ENCODE measurements around the gene PSMB7. TPM values are rescaled to one million over a fixed set of nuclear protein-coding genes. Genes with fewer than 3 reads are reported as not detected.

PSMB7 gene
- total and polyA plus RNA-seq, 2 donors (not counting 1 experiment from before 2014, with no cell fraction given): 69.5 to 73.1 TPM

DNA sequence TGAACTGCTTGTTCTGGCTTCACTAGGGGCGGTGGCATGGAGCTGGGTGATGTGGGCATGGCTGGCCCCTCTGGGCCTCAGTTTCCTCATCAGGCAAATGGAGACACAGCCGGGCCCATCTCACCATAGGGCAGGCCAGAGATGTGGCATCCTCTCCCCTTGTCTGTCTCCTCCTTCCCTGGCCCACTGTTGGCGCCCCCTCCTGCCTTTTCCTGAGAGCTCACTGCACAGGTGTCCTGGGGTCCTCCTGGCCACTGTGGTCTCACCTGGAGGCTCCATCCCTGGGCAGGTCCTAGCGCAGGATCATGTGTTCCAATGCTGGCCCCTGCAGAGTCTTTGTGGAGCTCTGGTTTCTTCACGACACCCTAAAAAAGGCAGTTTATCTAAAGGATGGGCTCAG, 104.0 kb downstream of the PSMB7 start:
- H3K4me2 ChIP-seq (replicated peaks; ENCODE audit: low read depth, low read length, poor library complexity, severe bottlenecking): no peak overlapping the region
- intact Hi-C loops (cut with micrococcal nuclease): no loop called here
- H3K27ac ChIP-seq (ENCODE audit: low read length in 2 of 2): no peak overlapping the region
- TF ChIP-seq, protein P1, sequence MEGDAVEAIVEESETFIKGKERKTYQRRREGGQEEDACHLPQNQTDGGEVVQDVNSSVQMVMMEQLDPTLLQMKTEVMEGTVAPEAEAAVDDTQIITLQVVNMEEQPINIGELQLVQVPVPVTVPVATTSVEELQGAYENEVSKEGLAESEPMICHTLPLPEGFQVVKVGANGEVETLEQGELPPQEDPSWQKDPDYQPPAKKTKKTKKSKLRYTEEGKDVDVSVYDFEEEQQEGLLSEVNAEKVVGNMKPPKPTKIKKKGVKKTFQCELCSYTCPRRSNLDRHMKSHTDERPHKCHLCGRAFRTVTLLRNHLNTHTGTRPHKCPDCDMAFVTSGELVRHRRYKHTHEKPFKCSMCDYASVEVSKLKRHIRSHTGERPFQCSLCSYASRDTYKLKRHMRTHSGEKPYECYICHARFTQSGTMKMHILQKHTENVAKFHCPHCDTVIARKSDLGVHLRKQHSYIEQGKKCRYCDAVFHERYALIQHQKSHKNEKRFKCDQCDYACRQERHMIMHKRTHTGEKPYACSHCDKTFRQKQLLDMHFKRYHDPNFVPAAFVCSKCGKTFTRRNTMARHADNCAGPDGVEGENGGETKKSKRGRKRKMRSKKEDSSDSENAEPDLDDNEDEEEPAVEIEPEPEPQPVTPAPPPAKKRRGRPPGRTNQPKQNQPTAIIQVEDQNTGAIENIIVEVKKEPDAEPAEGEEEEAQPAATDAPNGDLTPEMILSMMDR (IDR thresholded peaks at IDR 0.05): no peak
- TF ChIP-seq EZH2 (IDR thresholded peaks at IDR 0.05; ENCODE audit: borderline replicate concordance, insufficient read depth, low read depth, low read length, poor library complexity, severe bottlenecking): no peak
- H2AFZ ChIP-seq (ENCODE audit: insufficient read depth, low read depth, low read length, poor library complexity, severe bottlenecking): no peak overlapping the region
- DNase-seq: no peak
- 100% methylated on average over 3 of the region's 5 CpGs for WGBS (ENCODE audit: insufficient coverage)
- H3K27me3 ChIP-seq (replicated peaks in 1 of 4; ENCODE audit: control extremely low read depth in 1 of 4, control insufficient read depth in 3 of 4, insufficient read depth in 4 of 4, low read length in 3 of 4): no peaks in the 10 kb centered on the region
- no peaks in the 10 kb centered on the region for H3K9me3 ChIP-seq (ENCODE audit: control extremely low read depth in 1 of 3, control insufficient read depth in 2 of 3, insufficient read depth in 1 of 3, low read length in 2 of 3)
- Mint-ChIP-seq H3K27ac (no peak overlapping the region), H3K27me3 (no peaks in the 10 kb centered on the region), H3K4me1 (peaks cover 8% of the 10 kb centered on the region), H3K9me3 (ENCODE audit: insufficient read depth) (no peaks in the 10 kb centered on the region), H3K4me3 (no peak overlapping the region)
- H4K20me1 ChIP-seq (ENCODE audit: control insufficient read depth, insufficient read depth, low read length, poor library complexity, severe bottlenecking): peaks cover 4% of the 10 kb centered on the region
- peaks cover 1 to 67% of the 10 kb centered on the region in 2 experiments for H3K36me3 ChIP-seq (replicated peaks in 1 of 2; ENCODE audit: control extremely low read depth in 1 of 2, control insufficient read depth in 1 of 2, extremely low read depth in 1 of 2, insufficient read depth in 2 of 2, low read length in 1 of 2)
- no peak for ATAC-seq (ENCODE audit: low read depth)
- H3K9ac ChIP-seq (ENCODE audit: low read length): no peak overlapping the region
- peaks cover 11% of the 10 kb centered on the region for H3K79me2 ChIP-seq (ENCODE audit: control insufficient read depth, insufficient read depth, low read length)
- POLR2A ChIA-PET: interaction anchor here (1.0 kb wide), 1 partner anchor 184 kb away, joined by 3 read pairs; no protein-coding TSS in a partner anchor
- H3K4me1 ChIP-seq (ENCODE audit: control insufficient read depth in 2 of 2, insufficient read depth in 2 of 2, low read length in 2 of 2): peaks cover 0 to 5% of the 10 kb centered on the region in 2 donors
- CTCF ChIA-PET: interaction anchor here (0.8 to 2.4 kb wide), 4 partner anchors 46 to 188 kb away, joined by 3 to 14 read pairs (median 3); no protein-coding TSS in a partner anchor
- H3K4me3 ChIP-seq (ENCODE audit: control extremely low read depth in 1 of 5, extremely low read depth in 1 of 5, insufficient read depth in 1 of 5, low read depth in 2 of 5, low read length in 4 of 5): no peak overlapping the region

DNA sequence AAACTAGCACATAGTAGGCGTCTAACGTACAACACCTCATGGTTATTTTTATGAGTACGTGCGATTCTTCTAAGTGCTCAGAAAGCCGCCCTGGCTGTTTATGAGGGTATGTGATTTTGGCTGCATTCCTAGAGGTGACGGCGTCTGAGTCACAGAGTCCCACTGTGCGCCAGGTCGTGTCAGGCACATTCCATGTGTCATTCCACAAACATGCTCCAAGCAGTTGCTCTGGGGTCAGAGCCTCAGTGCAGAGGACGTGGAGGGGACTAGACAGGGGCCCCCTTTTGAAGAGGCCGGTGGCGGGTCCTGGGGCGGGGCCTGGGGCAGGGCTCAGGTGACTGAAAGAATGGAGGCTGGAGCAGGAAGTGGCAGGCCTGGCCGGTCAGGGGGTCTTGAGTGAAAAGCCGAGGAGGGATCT, 105.6 kb downstream of the PSMB7 start:
- POLR2A ChIA-PET: interaction anchor here (0.6 kb wide), 1 partner anchor 242 kb away, joined by 3 read pairs; no protein-coding TSS in a partner anchor
- intact Hi-C loops (cut with micrococcal nuclease): no loop called here
- Mint-ChIP-seq H3K4me1 (peaks cover 8% of the 10 kb centered on the region), H3K4me3 (no peak overlapping the region), H3K27me3 (no peaks in the 10 kb centered on the region), H3K27ac (no peak overlapping the region), H3K9me3 (ENCODE audit: insufficient read depth) (no peaks in the 10 kb centered on the region)
- no peak for ATAC-seq (ENCODE audit: low read depth)
- no peak overlapping the region for H2AFZ ChIP-seq (ENCODE audit: insufficient read depth, low read depth, low read length, poor library complexity, severe bottlenecking)
- no peak for DNase-seq
- peaks cover 2 to 58% of the 10 kb centered on the region in 2 experiments for H3K36me3 ChIP-seq (replicated peaks in 1 of 2; ENCODE audit: control extremely low read depth in 1 of 2, control insufficient read depth in 1 of 2, extremely low read depth in 1 of 2, insufficient read depth in 2 of 2, low read length in 1 of 2)
- H3K4me2 ChIP-seq (replicated peaks; ENCODE audit: low read depth, low read length, poor library complexity, severe bottlenecking): no peak overlapping the region
- CTCF ChIA-PET: interaction anchor here (1.0 to 1.3 kb wide), 2 partner anchors 182 to 183 kb away, joined by 3 to 4 read pairs; no protein-coding TSS in a partner anchor
- H3K79me2 ChIP-seq (ENCODE audit: control insufficient read depth, insufficient read depth, low read length): peaks cover 20% of the 10 kb centered on the region
- H3K27me3 ChIP-seq (replicated peaks in 1 of 4; ENCODE audit: control extremely low read depth in 1 of 4, control insufficient read depth in 3 of 4, insufficient read depth in 4 of 4, low read length in 3 of 4): no peaks in the 10 kb centered on the region
- H4K20me1 ChIP-seq (ENCODE audit: control insufficient read depth, insufficient read depth, low read length, poor library complexity, severe bottlenecking): peaks cover 4% of the 10 kb centered on the region
- H3K4me3 ChIP-seq (ENCODE audit: control extremely low read depth in 1 of 5, extremely low read depth in 1 of 5, insufficient read depth in 1 of 5, low read depth in 2 of 5, low read length in 4 of 5): no peak overlapping the region
- WGBS (ENCODE audit: insufficient coverage): 97% methylated on average over 14 of the region's 15 CpGs
- TF ChIP-seq, protein P1 (IDR thresholded peaks at IDR 0.05): no peak
- no peak for TF ChIP-seq EZH2 (IDR thresholded peaks at IDR 0.05; ENCODE audit: borderline replicate concordance, insufficient read depth, low read depth, low read length, poor library complexity, severe bottlenecking)
- no peak overlapping the region for H3K27ac ChIP-seq (ENCODE audit: low read length in 2 of 2)
- H3K9ac ChIP-seq (ENCODE audit: low read length): no peak overlapping the region
- H3K9me3 ChIP-seq (ENCODE audit: control extremely low read depth in 1 of 3, control insufficient read depth in 2 of 3, insufficient read depth in 1 of 3, low read length in 2 of 3): no peaks in the 10 kb centered on the region
- H3K4me1 ChIP-seq (ENCODE audit: control insufficient read depth in 2 of 2, insufficient read depth in 2 of 2, low read length in 2 of 2): peaks cover 0 to 5% of the 10 kb centered on the region in 2 donors

Data from B cell (primary cell).